Colon (tissue), 2 donors: Measurements from ENCODE around the gene CD164L2.

Experiments
- FAIRE-seq: peaks from 2 replicates; lab custom pipeline; 2012; peaks lifted over from hg19 to GRCh38; lab: Jason Lieb, UNC
- donor health status: control.
- donor health status: control.

Gene CD164L2

DNA sequence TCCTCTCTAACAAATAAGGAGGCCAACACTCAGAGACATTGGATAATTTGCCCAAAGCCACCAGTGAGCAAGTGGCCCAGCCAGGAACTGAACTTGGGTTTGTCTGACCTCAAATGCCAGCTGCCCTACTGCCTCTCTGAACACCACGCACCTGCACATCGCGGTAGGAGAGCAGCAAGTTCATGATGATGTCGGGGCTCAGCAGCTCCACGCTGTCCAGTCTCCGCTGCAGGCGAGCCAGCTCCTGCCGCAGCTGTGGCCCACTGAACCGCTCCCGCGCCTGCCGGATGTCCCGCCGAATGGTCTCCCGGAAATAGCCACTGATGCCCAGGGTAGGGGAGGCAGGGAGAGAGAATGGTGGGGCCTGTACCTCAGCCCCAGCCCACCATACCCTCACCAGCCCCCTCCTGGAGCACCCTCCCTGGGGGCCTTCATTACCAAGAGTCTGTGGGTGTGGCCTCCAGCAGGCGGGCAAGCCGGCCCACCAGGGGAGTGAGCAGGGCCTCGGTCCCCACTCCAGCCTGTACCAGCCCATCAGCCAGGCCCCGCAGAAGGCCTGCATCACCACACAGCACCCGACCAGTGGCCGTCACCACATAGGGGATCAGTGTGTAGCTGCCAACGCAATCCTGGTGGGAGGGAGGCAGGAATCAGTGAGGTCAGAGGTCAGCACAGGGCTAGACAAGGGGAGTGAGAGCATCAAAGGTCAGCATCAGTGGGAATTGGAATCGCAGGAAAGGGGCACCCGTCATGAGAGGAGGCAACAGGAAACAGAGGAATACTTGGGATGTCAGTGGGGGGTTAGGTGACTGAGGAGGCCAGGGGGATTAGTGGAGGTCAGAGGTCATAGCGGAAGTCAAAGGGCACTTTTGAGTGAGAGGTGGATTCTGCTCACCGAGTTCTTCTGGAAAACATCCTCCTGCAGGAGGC is 19.1 kb downstream of the CD164L2 start:
- FAIRE-seq: no peak

DNA sequence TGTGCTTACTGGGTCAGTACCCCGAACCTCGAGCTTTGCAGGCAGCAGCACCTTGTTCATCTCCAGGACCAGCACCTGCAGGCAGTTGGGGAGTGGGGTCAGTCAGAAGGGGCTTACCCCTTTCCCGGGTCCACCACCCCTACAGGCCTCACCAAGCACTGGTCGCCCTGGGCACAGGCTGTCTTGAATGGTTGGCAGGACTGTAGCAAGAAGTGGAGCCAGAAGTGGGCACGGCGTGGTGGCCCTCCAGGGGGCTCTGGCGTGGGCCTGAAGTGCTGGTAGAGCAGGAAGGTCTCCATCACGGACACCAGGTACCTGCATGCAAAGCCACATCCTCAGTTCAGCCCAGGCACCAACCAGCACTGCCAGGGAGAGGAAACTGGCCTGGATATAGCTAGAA is 21.6 kb downstream of the CD164L2 start:
- no peak for FAIRE-seq

GRCh38 chr1:27361044-27361402 is 22.1 kb downstream of the CD164L2 start:
- no peak for FAIRE-seq

DNA sequence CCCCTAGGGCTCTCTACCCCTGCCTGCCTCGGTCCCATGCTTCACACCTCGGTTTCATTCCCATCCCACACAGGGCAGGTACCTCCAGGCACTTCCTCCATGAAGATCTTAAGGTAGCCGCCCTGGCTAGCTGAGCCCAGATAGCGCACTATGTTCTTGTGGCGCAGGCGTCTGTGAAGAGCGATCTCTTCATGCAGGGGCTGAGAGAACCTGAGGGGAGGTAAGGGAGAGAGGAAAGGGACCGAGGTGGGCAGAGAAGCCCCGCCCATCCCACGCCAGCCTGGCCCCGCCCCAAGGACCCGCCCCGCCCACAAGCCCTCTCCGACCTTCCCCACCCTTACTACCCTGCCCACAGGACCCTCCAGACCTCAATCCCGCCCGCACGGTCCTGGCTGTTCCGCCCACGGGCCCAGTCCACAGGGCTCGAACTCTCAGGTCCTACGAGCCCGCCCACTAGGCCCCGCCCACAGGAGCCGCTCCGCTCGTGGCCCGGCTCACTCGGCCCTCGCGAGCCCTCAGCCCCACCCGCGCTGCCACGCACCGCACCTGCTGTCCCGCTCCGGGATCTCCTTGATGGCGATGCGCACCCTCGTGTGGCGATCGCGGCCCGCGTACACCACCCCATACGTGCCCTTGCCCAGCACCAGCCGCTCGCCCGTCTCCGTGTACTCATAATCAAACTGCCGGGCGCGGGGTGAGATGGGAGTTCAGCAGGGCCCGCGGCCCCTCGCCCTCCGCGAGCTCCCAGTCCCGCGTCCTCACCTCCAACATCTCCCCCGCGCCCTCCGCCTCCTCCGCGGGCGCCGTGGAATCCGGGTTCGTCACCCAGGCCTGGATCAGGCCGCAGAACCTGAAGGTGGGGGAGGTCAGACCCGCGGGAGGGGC is 22.7 kb downstream of the CD164L2 start:
- no peak for FAIRE-seq

- FAIRE-seq: no peak
Measured at GRCh38 chr1:27359822-27360158, 23.3 kb downstream of the CD164L2 start.

DNA sequence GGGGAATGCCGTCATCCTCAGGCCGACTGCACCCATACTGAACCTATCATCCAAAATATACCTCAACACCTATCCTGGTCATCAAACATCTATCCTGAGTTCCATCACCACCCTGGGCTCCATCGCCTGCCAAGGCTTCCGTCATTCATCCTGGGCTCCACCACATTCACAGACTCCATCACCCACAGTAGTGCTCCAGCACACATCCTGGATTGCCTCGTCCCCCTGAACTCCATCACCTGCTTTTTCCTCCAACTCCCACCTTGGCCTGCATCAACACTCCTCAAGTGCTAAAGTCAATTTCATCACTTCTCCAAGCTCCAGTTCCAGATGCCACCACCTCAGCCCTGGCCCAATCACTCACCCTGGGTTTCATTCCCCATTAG is 24.2 kb downstream of the CD164L2 start:
- no peak for FAIRE-seq

DNA sequence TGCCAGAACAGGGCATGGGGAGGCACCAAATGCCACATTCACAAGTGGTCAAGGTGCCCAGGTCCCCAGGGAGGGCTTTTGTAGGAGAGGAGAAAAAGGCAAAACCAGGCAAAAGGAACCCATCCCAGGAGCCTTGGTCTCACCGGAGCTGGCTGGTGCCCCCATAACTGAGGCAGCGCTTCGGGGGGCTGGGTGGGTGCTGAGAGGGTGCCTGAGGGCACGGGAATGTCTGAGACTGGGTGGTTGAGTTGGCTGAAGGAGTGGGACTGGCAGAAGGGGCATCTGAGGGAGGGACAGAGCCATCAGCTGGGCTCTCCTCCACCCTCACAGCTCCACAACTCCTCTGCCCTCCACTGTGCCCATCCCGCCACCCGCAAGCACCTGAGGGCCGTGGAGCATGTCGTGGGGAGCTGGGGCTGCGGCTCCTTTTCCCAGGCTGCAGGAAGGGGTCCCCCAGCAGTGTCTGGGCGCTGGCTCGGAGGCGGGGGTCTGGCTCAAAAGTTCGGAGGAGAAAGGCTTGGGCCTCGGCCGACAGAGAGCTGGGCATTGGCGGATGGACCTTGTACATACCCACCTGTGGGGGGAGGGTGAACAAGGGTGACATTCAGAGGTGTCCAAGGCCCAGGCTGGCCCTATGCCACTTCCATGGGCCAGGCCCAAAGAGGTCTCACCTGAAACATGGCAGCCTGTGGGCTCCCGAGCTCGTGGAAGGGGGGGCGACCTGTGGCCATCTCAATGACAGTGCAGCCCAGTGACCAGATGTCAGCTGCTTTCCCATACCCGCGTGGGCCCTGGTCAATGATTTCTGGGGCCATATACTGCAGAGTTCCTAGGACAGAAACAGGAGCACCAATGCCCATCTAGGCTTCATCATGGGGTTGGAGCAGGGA is 24.9 kb downstream of the CD164L2 start:
- FAIRE-seq: no peak

- no peak for FAIRE-seq
Measured at GRCh38 chr1:27357281-27358037, 25.7 kb downstream of the CD164L2 start.

- FAIRE-seq: no peak
Measured at GRCh38 chr1:27356619-27357280, 26.4 kb downstream of the CD164L2 start.

DNA sequence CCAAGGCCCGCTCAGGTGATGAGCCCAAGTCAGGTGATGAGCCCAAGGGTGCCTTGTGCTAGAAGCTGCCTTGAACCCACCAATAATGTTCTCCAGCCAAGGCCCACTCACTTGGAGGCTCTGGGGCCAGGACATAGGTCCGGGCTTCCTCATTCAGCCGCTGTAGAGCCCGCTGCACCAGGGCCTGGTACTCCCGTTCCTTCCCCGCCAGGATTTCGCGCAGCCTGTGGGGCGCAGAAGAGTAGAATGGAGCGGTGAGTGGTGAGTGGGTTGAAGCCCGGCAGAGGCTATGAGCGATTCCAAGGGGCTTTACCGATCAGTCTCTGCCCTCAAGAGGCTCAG is 26.9 kb downstream of the CD164L2 start:
- FAIRE-seq: no peak

- no peak for FAIRE-seq
Measured at GRCh38 chr1:27355683-27356082, 27.4 kb downstream of the CD164L2 start.

DNA sequence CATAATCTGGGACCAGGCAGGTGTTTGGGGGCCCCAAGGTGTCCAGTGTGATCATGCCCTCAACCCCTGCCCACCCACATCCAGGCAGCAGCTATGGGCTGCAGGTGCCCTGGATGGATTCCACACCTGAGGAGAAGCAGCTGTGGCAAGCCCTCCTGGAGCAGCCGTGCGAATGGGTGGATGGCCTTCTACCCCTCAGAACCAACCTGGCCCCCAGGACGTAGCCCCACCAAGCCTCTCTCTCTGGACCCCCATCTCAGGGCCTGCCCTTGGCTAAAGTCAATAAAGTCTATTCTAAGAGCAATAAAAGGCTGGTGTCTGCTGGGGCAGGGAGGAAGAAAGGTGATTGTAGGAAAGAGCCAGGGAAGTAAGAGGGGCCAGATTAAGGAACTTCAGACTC is 29.5 kb downstream of the CD164L2 start:
- FAIRE-seq: no peak

GRCh38 chr1:27353166-27353565 is 30.0 kb downstream of the CD164L2 start:
- no peak for FAIRE-seq

- no peak for FAIRE-seq
Measured at GRCh38 chr1:27351541-27352107, 31.5 kb downstream of the CD164L2 start.

- no peak for FAIRE-seq
Measured at GRCh38 chr1:27350663-27351540, 32.2 kb downstream of the CD164L2 start.

GRCh38 chr1:27349784-27350662 is 33.1 kb downstream of the CD164L2 start:
- no peak for FAIRE-seq

DNA sequence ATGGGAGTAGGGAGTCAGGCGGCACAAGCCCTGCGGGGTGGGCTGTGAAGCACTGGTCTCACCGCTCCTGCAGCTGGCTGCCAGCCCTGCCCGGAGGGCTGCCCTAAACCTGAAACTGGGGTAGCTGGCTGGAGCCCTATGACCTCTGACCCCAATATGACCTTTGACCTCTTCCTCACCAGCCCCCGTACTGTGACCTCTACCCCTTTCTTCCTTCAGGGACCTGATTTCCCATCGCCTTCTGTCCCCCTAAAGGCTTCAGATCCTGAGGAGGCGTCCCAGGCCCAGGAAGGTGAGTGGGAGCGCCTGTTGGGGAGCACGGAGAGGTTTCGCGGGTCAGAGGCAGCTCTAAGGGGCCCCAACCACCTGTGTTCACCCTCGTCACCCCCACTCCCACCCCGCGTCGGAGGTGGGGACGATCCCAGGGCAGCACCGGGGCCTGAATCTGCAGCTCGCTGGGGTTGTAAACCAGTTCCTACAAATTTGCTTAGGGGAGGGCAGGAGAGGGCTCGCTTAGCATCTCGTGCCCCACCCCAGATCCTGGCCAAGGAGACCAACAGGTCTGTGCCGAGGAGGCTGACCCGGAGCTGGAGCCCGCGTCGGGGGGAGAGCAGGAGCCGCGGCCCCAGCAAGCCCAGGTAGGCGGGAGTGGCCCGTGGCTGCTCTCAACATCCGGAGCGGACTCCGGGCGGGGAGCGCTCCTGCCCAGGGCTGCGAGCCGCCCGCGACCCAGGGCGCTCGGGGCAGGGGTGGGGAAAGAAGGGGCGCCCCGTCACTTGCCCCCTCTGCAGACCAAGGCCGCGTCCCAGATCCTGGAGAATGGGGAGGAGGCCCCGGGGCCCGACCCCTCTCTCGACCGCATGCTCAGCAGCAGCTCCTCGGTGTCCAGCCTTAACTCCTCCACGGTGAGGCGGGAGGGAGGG is 34.0 kb downstream of the CD164L2 start:
- FAIRE-seq: no peak
